HEK293T (cell line): Measurements from ENCODE around the gene ZSCAN22.

ENCODE experiments used
- ARNT ChIP-seq: fragments of 450-650 bp; IDR thresholded peaks from 2 replicates; pipeline ENCODE4 v1.6.1; 2017; ENCODE audit warnings: mild to moderate bottlenecking
- BHLHE40 ChIP-seq: fragments of 450-650 bp; IDR thresholded peaks from 2 replicates; pipeline ENCODE4 v1.6.1; 2016; ENCODE audit warnings: mild to moderate bottlenecking, moderate library complexity, borderline replicate concordance
- ELF4 ChIP-seq: fragments of 450-650 bp; IDR thresholded peaks from 2 replicates; pipeline ENCODE4 v1.6.1; 2017; ENCODE audit warnings: antibody characterized with exemption
- FOXK2 ChIP-seq: fragments of 450-650 bp; IDR thresholded peaks from 2 replicates; pipeline ENCODE4 v1.6.1; 2016; ENCODE audit warnings: mild to moderate bottlenecking
- FOXM1 ChIP-seq: fragments of 450-650 bp; IDR thresholded peaks from 2 replicates; pipeline ENCODE4 v1.6.1; 2017; ENCODE audit warnings: mild to moderate bottlenecking, borderline replicate concordance
- HDGF ChIP-seq: fragments of 450-650 bp; IDR thresholded peaks from 2 replicates; pipeline ENCODE4 v1.6.1; 2017; ENCODE audit warnings: antibody characterized with exemption, borderline replicate concordance
- L3MBTL2 ChIP-seq: fragments of 450-650 bp; conservative IDR thresholded peaks from 2 replicates; pipeline ENCODE4 v1.6.1; 2016; ENCODE audit warnings: mild to moderate bottlenecking
- LEF1 ChIP-seq: fragments of 450-650 bp; IDR thresholded peaks from 2 replicates; pipeline ENCODE4 v1.6.1; 2017; ENCODE audit warnings: mild to moderate bottlenecking, borderline replicate concordance
- NFRKB ChIP-seq: fragments of 450-650 bp; IDR thresholded peaks from 2 replicates; pipeline ENCODE4 v1.6.1; 2016; ENCODE audit warnings: mild to moderate bottlenecking, moderate library complexity
- SP1 ChIP-seq: fragments of 450-650 bp; IDR thresholded peaks from 2 replicates; pipeline ENCODE4 v1.6.1; 2017
- SUZ12 ChIP-seq: fragments of 450-650 bp; IDR thresholded peaks from 2 replicates; pipeline ENCODE4 v1.6.1; 2016; ENCODE audit warnings: mild to moderate bottlenecking
- TARDBP ChIP-seq: fragments of 450-650 bp; IDR thresholded peaks from 2 replicates; pipeline ENCODE4 v1.6.1; 2016
- ZNF384 ChIP-seq: fragments of 450-650 bp; IDR thresholded peaks from 2 replicates; pipeline ENCODE4 v1.6.1; 2016
- TF ChIP-seq, protein P1 (sequence below): fragments of 450-650 bp; IDR thresholded peaks from 2 replicates; pipeline ENCODE4 v1.6.1; 2016

GRCh38 chr19:58354478-58355030 is 27.8 kb downstream of the ZSCAN22 start:
- TF ChIP-seq FOXM1 (no peak), L3MBTL2 (no peak), HDGF (no peak), BHLHE40 (no peak), SUZ12 (no peak), ARNT (no peak), SP1 (no peak), TARDBP (no peak), ZNF384 (no peak), NFRKB (no peak), ELF4 (no peak), FOXK2 (no peak), LEF1 (no peak)
- TF ChIP-seq, protein P1, sequence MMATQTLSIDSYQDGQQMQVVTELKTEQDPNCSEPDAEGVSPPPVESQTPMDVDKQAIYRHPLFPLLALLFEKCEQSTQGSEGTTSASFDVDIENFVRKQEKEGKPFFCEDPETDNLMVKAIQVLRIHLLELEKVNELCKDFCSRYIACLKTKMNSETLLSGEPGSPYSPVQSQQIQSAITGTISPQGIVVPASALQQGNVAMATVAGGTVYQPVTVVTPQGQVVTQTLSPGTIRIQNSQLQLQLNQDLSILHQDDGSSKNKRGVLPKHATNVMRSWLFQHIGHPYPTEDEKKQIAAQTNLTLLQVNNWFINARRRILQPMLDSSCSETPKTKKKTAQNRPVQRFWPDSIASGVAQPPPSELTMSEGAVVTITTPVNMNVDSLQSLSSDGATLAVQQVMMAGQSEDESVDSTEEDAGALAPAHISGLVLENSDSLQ, result no peak
